ENCODE results near the gene TRABD.

Gene TRABD

GRCh38 chr22:50225200-50225969 lies 39.7 kb downstream of the TRABD start:
- TF ChIP-seq FOXP2 (optimal IDR thresholded peaks at IDR 0.05; ENCODE audit: borderline replicate concordance, extremely low read depth, extremely low read length, insufficient read depth) (no peak), TAF1 (IDR thresholded peaks at IDR 0.05; ENCODE audit: borderline replicate concordance, insufficient read depth, low read length) (no peak), POLR2AphosphoS5 (IDR thresholded peaks at IDR 0.05; ENCODE audit: low read depth, low read length) (no peak), REST (IDR thresholded peaks at IDR 0.05; ENCODE audit: insufficient read depth in 1 of 2, low read depth in 2 of 2, low read length in 2 of 2) (no peak), SIN3A (IDR thresholded peaks at IDR 0.05; ENCODE audit: borderline replicate concordance, insufficient read depth, low read length) (no peak)

- TF ChIP-seq POLR2AphosphoS5 (IDR thresholded peaks at IDR 0.05; ENCODE audit: low read depth, low read length) = no peak
- no peak for TF ChIP-seq FOXP2 (optimal IDR thresholded peaks at IDR 0.05; ENCODE audit: borderline replicate concordance, extremely low read depth, extremely low read length, insufficient read depth)
- TF ChIP-seq TAF1 (IDR thresholded peaks at IDR 0.05; ENCODE audit: borderline replicate concordance, insufficient read depth, low read length) = no peak
- TF ChIP-seq SIN3A (IDR thresholded peaks at IDR 0.05; ENCODE audit: borderline replicate concordance, insufficient read depth, low read length) = no peak
- no peak for TF ChIP-seq REST (IDR thresholded peaks at IDR 0.05; ENCODE audit: insufficient read depth in 1 of 2, low read depth in 2 of 2, low read length in 2 of 2)
Measured at GRCh38 chr22:50226063-50226874, 40.6 kb downstream of the TRABD start.

- TF ChIP-seq POLR2AphosphoS5 (IDR thresholded peaks at IDR 0.05; ENCODE audit: low read depth, low read length) (no peak), TAF1 (IDR thresholded peaks at IDR 0.05; ENCODE audit: borderline replicate concordance, insufficient read depth, low read length) (no peak), FOXP2 (optimal IDR thresholded peaks at IDR 0.05; ENCODE audit: borderline replicate concordance, extremely low read depth, extremely low read length, insufficient read depth) (no peak)
Measured at GRCh38 chr22:50226875-50227165, 41.1 kb downstream of the TRABD start.

- TF ChIP-seq TAF1 (IDR thresholded peaks at IDR 0.05; ENCODE audit: borderline replicate concordance, insufficient read depth, low read length) (no peak), POLR2AphosphoS5 (IDR thresholded peaks at IDR 0.05; ENCODE audit: low read depth, low read length) (no peak), SIN3A (IDR thresholded peaks at IDR 0.05; ENCODE audit: borderline replicate concordance, insufficient read depth, low read length) (no peak), REST (IDR thresholded peaks at IDR 0.05; ENCODE audit: insufficient read depth in 1 of 2, low read depth in 2 of 2, low read length in 2 of 2) (no peak), FOXP2 (optimal IDR thresholded peaks at IDR 0.05; ENCODE audit: borderline replicate concordance, extremely low read depth, extremely low read length, insufficient read depth) (no peak)
Measured at GRCh38 chr22:50227579-50228215, 42.0 kb downstream of the TRABD start.

- TF ChIP-seq SIN3A (IDR thresholded peaks at IDR 0.05; ENCODE audit: borderline replicate concordance, insufficient read depth, low read length) = no peak
Measured at GRCh38 chr22:50228366-50228765, 42.7 kb downstream of the TRABD start.
